SK-N-MC (cell line): Measurements from ENCODE around the gene NCOA3.

Experiments used
- EZH2 ChIP-seq: fragments of 200-600 bp; sonication (generic); IDR thresholded peaks from one replicate; pipeline ENCODE4 v1.6.1; 2017; ENCODE audit warnings: antibody characterized with exemption
- FOXP2 ChIP-seq: optimal IDR thresholded peaks from 2 replicates; pipeline ENCODE3; 2011; ENCODE audit warnings: mild to moderate bottlenecking, moderate library complexity; ENCODE audit not compliant: insufficient read depth; ENCODE audit errors: extremely low read length, control extremely low read depth
- POLR2AphosphoS5 ChIP-seq: IDR thresholded peaks from 2 replicates; pipeline ENCODE4 v1.6.1; 2012; ENCODE audit warnings: mild to moderate bottlenecking, low read depth, low read length, borderline replicate concordance

DNA sequence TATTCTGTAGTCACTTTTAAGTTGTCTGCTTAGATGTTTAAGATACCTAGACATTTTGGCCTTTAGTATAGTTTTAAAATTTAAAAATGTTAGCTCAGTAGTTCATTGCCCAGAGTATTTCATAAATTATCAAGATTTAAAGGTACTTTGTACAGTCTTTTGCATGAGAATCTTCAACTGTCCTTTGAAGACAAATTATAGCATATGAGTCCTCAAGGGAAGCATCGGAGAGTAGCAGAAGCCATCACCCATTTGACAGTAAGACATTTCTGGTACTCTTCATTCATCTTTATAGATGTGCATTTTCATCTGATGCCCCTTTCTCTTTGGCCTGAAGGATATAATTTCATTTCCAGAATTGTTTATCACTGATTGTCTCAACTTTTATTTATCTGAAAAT is 89.5 kb downstream of the NCOA3 start:
- TF ChIP-seq EZH2 (no peak), FOXP2 (no peak), POLR2AphosphoS5 (no peak)
